Measurements from ENCODE around the gene SFXN5.
A peak's percentile ranks its signal among the peaks of the same experiment; 100 is the strongest.

DNA sequence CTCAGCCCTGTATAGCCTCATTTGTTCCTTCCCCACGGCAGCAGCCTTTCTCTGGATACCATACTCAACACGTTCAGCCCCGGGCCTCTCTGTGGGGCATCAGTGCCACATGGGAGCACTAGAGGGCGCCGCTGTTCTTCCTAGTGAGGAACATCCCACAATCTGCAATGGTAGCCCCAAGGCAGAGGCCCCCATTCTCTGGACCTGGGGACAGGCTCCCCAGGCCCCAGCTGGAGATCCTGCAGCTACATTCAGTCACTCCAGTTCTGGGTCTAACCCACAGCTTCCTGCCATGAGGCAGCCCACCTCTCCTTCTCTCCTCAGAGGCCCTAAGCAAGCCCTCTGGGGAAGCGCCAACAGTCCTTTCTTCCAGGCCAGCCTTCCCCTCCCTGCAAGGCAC, 14.2 kb upstream of the SFXN5 start:
- TF ChIP-seq, protein P1, sequence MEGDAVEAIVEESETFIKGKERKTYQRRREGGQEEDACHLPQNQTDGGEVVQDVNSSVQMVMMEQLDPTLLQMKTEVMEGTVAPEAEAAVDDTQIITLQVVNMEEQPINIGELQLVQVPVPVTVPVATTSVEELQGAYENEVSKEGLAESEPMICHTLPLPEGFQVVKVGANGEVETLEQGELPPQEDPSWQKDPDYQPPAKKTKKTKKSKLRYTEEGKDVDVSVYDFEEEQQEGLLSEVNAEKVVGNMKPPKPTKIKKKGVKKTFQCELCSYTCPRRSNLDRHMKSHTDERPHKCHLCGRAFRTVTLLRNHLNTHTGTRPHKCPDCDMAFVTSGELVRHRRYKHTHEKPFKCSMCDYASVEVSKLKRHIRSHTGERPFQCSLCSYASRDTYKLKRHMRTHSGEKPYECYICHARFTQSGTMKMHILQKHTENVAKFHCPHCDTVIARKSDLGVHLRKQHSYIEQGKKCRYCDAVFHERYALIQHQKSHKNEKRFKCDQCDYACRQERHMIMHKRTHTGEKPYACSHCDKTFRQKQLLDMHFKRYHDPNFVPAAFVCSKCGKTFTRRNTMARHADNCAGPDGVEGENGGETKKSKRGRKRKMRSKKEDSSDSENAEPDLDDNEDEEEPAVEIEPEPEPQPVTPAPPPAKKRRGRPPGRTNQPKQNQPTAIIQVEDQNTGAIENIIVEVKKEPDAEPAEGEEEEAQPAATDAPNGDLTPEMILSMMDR (IDR thresholded peaks at IDR 0.05): peak in 3 of 4 experiments; percentile 79 to 97 (median 81)
- TF ChIP-seq POLR2A (IDR thresholded peaks at IDR 0.05): no peak
